Esophagus squamous epithelium (tissue), 5 donors: Measurements from ENCODE around the gene OR6N2. TPM values are rescaled to one million over a fixed set of nuclear protein-coding genes. Genes with fewer than 3 reads are reported as not detected.

Experiments
- DNase-seq: peaks from one replicate; lab custom pipeline; 2025; lab: John Stamatoyannopoulos, UW
- H3K27ac ChIP-seq, 4 donors: fragments of 200-600 bp; sonication (generic); one replicate each; pipeline ENCODE4 v1.5.1; 2016 to 2019; ENCODE audit warnings: mild to moderate bottlenecking in 1 of 4
- H3K27me3 ChIP-seq, 4 donors: fragments of 200-600 bp; sonication (generic); 1 replicate in 3 of 4; 2 replicates in 1 of 4; pipeline versions ENCODE4 v1.5.1 to v1.6.0; 2017 to 2021; ENCODE audit warnings: antibody characterized with exemption in 1 of 4
- H3K36me3 ChIP-seq, 3 donors: fragments of 200-600 bp; sonication (generic); one replicate each; pipeline ENCODE4 v1.5.1; 2016 to 2019
- H3K4me1 ChIP-seq, 3 donors: fragments of 200-600 bp; sonication (generic); one replicate each; pipeline ENCODE4 v1.5.1; 2017 to 2019
- H3K4me3 ChIP-seq, 4 donors: fragments of 200-600 bp; sonication (generic); 1 replicate in 3 of 4; 2 replicates in 1 of 4; pipeline ENCODE4 v1.5.1; 2016 to 2019; ENCODE audit warnings: mild to moderate bottlenecking in 2 of 4, moderate library complexity in 1 of 4
- H3K9me3 ChIP-seq, 3 donors: fragments of 200-600 bp; sonication (generic); one replicate each; pipeline ENCODE4 v1.5.1; 2016 to 2019
- POLR2A ChIP-seq, 4 donors: fragments of 450-650 bp; IDR thresholded peaks; one replicate each; pipeline ENCODE4 v1.6.1; 2017; ENCODE audit warnings: antibody characterized with exemption in 4 of 4, mild to moderate bottlenecking in 4 of 4, moderate library complexity in 3 of 4
- WGBS, 2 donors: methylation state at CpG; one replicate each; pipeline ENCODE4 v1.1.5; 2018; 5-methylcytosine and 5-hydroxymethylcytosine counted together
- intact Hi-C: fragments of 100-400 bp; cut with DNase I; formaldehyde crosslinking; loops from one replicate; pipeline ENCODE4 v1.15.0; 2022
- total RNA-seq, 4 donors: library from RNA; depleted of rRNA; stranded (reverse); fragments of >200 nt; gene quantifications; one replicate each; pipeline ENCODE4 v1.1.0, GENCODE V29; 2016
- TF ChIP-seq, protein P1 (sequence below), 6 experiments: fragments of 450-650 bp in 4 of 6; fragments of 200-600 bp in 2 of 6; sonication (generic) in 2 of 6; IDR thresholded peaks; one replicate each; pipeline ENCODE4 v1.5.1; 2016 to 2019; ENCODE audit warnings: antibody characterized with exemption in 6 of 6, mild to moderate bottlenecking in 4 of 6, moderate library complexity in 4 of 6
- donor health status: DM: yes; HTN: yes; CAD: no.

Gene OR6N2
- total RNA-seq, 4 donors from 2014 or later: not detected

DNA sequence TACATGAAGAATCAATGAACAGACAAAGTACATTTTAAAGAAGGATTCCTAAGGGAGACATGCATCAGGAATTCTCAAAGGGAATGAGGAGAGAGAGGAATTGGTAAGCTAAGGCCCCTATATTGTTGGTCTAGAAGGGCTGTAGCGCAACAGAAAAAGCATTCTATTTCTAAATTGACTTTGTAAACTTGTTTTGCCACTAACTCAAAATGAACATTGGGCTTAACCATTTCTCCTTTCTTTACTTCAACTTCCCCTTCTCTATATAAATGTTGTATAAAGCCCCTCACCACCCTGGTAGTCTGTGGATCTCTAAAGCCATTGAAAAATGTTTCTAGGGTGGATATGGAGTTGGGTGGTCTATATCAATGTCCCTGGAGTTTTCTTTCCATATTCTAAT is 20.4 kb upstream of the OR6N2 start:
- no peaks in the 10 kb centered on the region for H3K36me3 ChIP-seq
- H3K4me1 ChIP-seq: no peaks in the 10 kb centered on the region
- TF ChIP-seq, protein P1, sequence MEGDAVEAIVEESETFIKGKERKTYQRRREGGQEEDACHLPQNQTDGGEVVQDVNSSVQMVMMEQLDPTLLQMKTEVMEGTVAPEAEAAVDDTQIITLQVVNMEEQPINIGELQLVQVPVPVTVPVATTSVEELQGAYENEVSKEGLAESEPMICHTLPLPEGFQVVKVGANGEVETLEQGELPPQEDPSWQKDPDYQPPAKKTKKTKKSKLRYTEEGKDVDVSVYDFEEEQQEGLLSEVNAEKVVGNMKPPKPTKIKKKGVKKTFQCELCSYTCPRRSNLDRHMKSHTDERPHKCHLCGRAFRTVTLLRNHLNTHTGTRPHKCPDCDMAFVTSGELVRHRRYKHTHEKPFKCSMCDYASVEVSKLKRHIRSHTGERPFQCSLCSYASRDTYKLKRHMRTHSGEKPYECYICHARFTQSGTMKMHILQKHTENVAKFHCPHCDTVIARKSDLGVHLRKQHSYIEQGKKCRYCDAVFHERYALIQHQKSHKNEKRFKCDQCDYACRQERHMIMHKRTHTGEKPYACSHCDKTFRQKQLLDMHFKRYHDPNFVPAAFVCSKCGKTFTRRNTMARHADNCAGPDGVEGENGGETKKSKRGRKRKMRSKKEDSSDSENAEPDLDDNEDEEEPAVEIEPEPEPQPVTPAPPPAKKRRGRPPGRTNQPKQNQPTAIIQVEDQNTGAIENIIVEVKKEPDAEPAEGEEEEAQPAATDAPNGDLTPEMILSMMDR (IDR thresholded peaks at IDR 0.05): no peak
- no peak for TF ChIP-seq POLR2A (IDR thresholded peaks at IDR 0.05)
- H3K27me3 ChIP-seq: no peaks in the 10 kb centered on the region
- no peak for DNase-seq
- H3K27ac ChIP-seq: no peak overlapping the region
- intact Hi-C loops: no loop called here
- WGBS, 2 donors: 74 to 80% methylated on average over 1 of the region's 1 CpG
- no peak overlapping the region for H3K4me3 ChIP-seq
- no peaks in the 10 kb centered on the region for H3K9me3 ChIP-seq

DNA sequence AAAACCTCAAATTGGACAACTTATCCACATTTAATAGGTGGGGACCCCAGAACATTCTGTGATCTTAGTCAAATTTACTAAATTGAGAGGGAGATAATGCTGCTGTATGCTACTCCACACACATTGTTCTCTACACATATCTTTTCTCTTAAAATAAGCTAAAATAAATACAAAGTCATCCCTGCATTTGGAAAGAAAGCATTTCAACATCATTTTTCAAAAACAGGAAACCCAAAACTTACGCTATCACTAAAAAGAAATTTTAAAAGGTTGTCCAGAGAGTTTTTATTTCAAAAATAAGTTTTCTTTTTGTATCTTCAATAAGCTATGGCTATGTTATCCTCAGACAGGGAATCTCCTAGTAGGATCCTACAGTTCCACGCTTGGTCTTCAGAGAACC is 19.5 kb upstream of the OR6N2 start:
- Histone ChIP-seq H3K36me3 (no peaks in the 10 kb centered on the region), H3K27ac (no peak overlapping the region), H3K27me3 (no peaks in the 10 kb centered on the region), H3K4me1 (no peaks in the 10 kb centered on the region), H3K9me3 (no peaks in the 10 kb centered on the region), H3K4me3 (no peak overlapping the region)
- intact Hi-C loops: no loop called here
- TF ChIP-seq POLR2A (IDR thresholded peaks at IDR 0.05): no peak
- TF ChIP-seq, protein P1 (IDR thresholded peaks at IDR 0.05): no peak
- no peak for DNase-seq
- 70 to 73% methylated on average over 2 of the region's 2 CpGs for WGBS, 2 donors

DNA sequence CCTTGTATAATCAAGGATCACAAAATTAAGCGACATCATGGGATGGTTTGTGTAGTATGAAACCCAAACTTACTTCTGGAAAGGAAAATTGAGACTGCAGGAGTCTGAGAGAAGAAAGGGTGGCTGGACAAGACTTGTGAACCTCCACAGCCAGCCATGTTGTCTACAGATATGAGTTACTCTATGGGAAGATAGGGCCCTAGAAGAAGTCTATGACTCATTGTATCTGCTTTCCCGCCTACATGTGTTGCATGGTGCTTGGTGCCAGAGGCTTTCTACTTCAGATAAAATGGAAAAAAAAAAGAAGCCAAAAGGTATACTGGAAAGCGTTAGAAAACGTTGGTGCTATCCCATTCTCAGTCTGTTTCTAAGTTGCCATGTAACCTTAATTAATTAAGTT is 18.7 kb upstream of the OR6N2 start:
- no peak for DNase-seq
- Histone ChIP-seq H3K9me3 (no peaks in the 10 kb centered on the region), H3K4me1 (no peaks in the 10 kb centered on the region), H3K4me3 (no peak overlapping the region), H3K27me3 (no peaks in the 10 kb centered on the region), H3K27ac (no peak overlapping the region), H3K36me3 (no peaks in the 10 kb centered on the region)
- no peak for TF ChIP-seq POLR2A (IDR thresholded peaks at IDR 0.05)
- TF ChIP-seq, protein P1 (IDR thresholded peaks at IDR 0.05): no peak
- 72% methylated on average over 4 of the region's 4 CpGs for WGBS, 2 donors
- intact Hi-C loops: no loop called here

DNA sequence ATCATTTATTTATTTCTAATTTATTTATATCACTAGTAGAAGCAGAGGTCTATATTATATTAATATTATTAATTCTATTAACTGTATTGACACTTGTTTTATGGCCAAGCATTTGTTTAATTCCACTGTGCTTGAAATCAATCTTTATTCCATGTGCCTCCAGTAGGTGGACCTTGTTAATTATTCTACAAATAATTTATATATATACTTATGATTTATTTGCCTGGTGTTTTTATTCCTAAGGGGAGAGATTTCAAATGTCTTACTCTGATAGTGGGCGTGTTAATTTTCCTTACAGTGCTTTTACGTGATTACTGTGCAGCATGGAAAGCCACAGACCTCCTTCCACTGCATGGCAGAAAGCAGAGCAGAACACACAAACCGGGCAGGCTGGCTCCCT is 17.5 kb upstream of the OR6N2 start:
- no peak overlapping the region for H3K4me3 ChIP-seq
- intact Hi-C loops: no loop called here
- no peaks in the 10 kb centered on the region for H3K36me3 ChIP-seq
- H3K4me1 ChIP-seq: no peaks in the 10 kb centered on the region
- no peak overlapping the region for H3K27ac ChIP-seq
- TF ChIP-seq POLR2A (IDR thresholded peaks at IDR 0.05): no peak
- TF ChIP-seq, protein P1 (IDR thresholded peaks at IDR 0.05): peak in 2 of 6 experiments; percentile 4 to 6
- DNase-seq: no peak
- H3K9me3 ChIP-seq: no peaks in the 10 kb centered on the region
- 56 to 57% methylated on average over 3 of the region's 3 CpGs for WGBS, 2 donors
- no peaks in the 10 kb centered on the region for H3K27me3 ChIP-seq

DNA sequence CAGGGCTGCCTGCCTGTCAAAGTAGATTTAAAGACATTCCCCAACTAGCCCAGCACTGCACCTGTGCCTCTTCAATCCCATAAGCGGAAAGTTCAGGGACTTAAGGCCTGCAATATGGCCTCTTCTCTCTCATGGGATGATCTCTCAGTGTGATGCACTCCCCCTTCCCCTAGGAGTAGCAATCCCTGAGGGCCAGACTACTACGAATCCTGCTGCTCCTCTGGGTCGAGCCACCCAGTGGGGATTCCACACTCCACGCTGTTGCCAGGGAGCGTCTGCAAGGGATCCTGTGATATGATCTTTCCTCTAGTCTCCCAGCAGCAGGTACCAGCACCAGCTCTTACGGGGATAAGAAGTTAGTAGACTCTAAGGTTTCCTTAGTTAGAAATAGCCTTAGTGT is 13.2 kb upstream of the OR6N2 start:
- 53 to 75% methylated on average over 1 to 3 of the region's 6 CpGs for WGBS, 2 donors
- H3K9me3 ChIP-seq: no peaks in the 10 kb centered on the region
- intact Hi-C loops: no loop called here
- H3K4me1 ChIP-seq: no peaks in the 10 kb centered on the region
- H3K36me3 ChIP-seq: no peaks in the 10 kb centered on the region
- no peaks in the 10 kb centered on the region for H3K27me3 ChIP-seq
- H3K4me3 ChIP-seq: no peak overlapping the region
- H3K27ac ChIP-seq: no peak overlapping the region
- DNase-seq: no peak
- TF ChIP-seq POLR2A (IDR thresholded peaks at IDR 0.05): no peak

DNA sequence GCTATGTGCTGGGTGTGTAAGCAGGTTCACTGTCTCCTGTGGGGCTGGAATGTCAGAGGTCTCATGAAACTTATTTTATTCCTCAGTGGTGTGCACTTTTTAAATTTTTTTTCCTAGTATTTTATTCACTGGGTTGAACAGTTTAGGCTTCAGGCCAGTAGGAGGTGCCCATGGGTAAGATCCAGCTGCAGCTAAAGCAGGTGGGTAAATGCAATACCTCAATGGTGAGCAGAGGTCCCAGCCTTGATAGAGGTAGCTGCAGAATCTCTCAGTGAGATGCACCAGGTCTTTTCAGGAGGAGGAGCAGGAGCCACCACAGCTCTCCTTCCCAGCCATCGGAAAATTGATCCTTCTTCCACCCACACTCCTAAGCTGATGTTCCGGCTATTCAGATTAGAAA is 12.6 kb upstream of the OR6N2 start:
- no peak for DNase-seq
- intact Hi-C loops: no loop called here
- WGBS, 2 donors: 77 to 92% methylated on average over 2 of the region's 2 CpGs

More for the DNA sequence above, 12.6 kb upstream of the OR6N2 start:
- no peaks in the 10 kb centered on the region for H3K4me1 ChIP-seq
- TF ChIP-seq POLR2A (IDR thresholded peaks at IDR 0.05): no peak
- TF ChIP-seq, protein P1 (IDR thresholded peaks at IDR 0.05): peak in 1 of 6 experiments; percentile 41
- H3K4me3 ChIP-seq: no peak overlapping the region
- no peak overlapping the region for H3K27ac ChIP-seq
- H3K9me3 ChIP-seq: no peaks in the 10 kb centered on the region
- no peaks in the 10 kb centered on the region for H3K36me3 ChIP-seq
- H3K27me3 ChIP-seq: no peaks in the 10 kb centered on the region
